SK-N-SH (cell line): ENCODE measurements around the gene WFDC2. TPM values are rescaled to one million over a fixed set of nuclear protein-coding genes. Genes with fewer than 3 reads are reported as not detected.

Experiments used
- CTCF ChIA-PET: fragments of 300-600, 350-600 bp; formaldehyde crosslinking; extraction: SDS; loops from one replicate; lab custom pipeline; 2021; lab: Yijun Ruan, JAX
- POLR2A ChIA-PET: fragments of 350-600 bp; sonication (Branson Sonifier 250); formaldehyde crosslinking; extraction: SDS; loops from one replicate; lab custom pipeline; 2020; ENCODE audit warnings: antibody characterized with exemption, inconsistent platforms; lab: Yijun Ruan, JAX
- DNase-seq: peaks from one replicate; pipeline ENCODE4 v3.0.0; 2012
- H2AFZ ChIP-seq: fragments of 200-600 bp; sonication (generic); 2 replicates; pipeline ENCODE4 v1.8.1; 2016; ENCODE audit warnings: antibody characterized with exemption, mild to moderate bottlenecking, low read depth
- H3F3A ChIP-seq: fragments of 200-600 bp; sonication (generic); replicated peaks from 2 replicates; pipeline ENCODE3; 2016; ENCODE audit warnings: antibody characterized with exemption, mild to moderate bottlenecking; ENCODE audit not compliant: insufficient read depth
- H3K27ac ChIP-seq, 2 experiments: fragments of 200-500 bp in 1 of 2; fragments of 200-600 bp in 1 of 2; sonication (Bioruptor generic) in 1 of 2; sonication (generic), shearing (Covaris generic) in 1 of 2; 2 replicates each; pipeline versions ENCODE4 v1.5.1 to v1.6.1; 2014 to 2016; ENCODE audit warnings: low read depth in 2 of 2, inconsistent platforms in 1 of 2, low read length in 1 of 2, mild to moderate bottlenecking in 1 of 2, mixed read lengths in 1 of 2
- H3K27me3 ChIP-seq: fragments of 200-600 bp; sonication (generic), shearing (Covaris generic); 2 replicates; pipeline ENCODE4 v1.6.1; 2016; ENCODE audit warnings: mixed run types; ENCODE audit not compliant: insufficient read depth
- H3K36me3 ChIP-seq, 2 experiments: fragments of 200-500 bp in 1 of 2; fragments of 200-600 bp in 1 of 2; sonication (Bioruptor generic) in 1 of 2; sonication (generic) in 1 of 2; replicated peaks in 1 of 2; 2 replicates each; pipeline versions ENCODE3 to v1.5.1; 2014 to 2016; ENCODE audit warnings: low read length in 1 of 2, mild to moderate bottlenecking in 1 of 2; ENCODE audit not compliant: insufficient read depth in 2 of 2, control insufficient read depth in 1 of 2
- H3K4me1 ChIP-seq, 2 experiments: fragments of 200-500 bp in 1 of 2; fragments of 200-600 bp in 1 of 2; sonication (Bioruptor generic) in 1 of 2; sonication (generic), shearing (Covaris generic) in 1 of 2; 2 replicates each; pipeline versions ENCODE4 v1.5.1 to v1.6.1; 2014 to 2016; ENCODE audit warnings: low read depth in 1 of 2, low read length in 1 of 2, mixed run types in 1 of 2; ENCODE audit not compliant: insufficient read depth in 2 of 2, control insufficient read depth in 1 of 2
- H3K4me2 ChIP-seq: fragments of 200-600 bp; sonication (generic), shearing (Covaris generic); 2 replicates; pipeline ENCODE4 v1.6.1; 2017; ENCODE audit warnings: mixed run types
- H3K4me3 ChIP-seq, 2 experiments: fragments of 200-500 bp in 1 of 2; fragments of 200-600 bp in 1 of 2; sonication (Bioruptor generic) in 1 of 2; sonication (generic), shearing (Covaris generic) in 1 of 2; 2 replicates each; pipeline versions ENCODE4 v1.5.1 to v1.8.1; 2014 to 2016; ENCODE audit warnings: low read depth in 2 of 2, inconsistent platforms in 1 of 2, low read length in 1 of 2, mild to moderate bottlenecking in 1 of 2, mixed read lengths in 1 of 2, moderate library complexity in 1 of 2
- H3K79me2 ChIP-seq: fragments of 200-600 bp; sonication (generic); 2 replicates; pipeline ENCODE4 v1.8.1; 2017; ENCODE audit warnings: mild to moderate bottlenecking; ENCODE audit not compliant: insufficient read depth
- H3K9ac ChIP-seq: fragments of 200-600 bp; sonication (generic); 2 replicates; pipeline ENCODE4 v1.6.1; 2017; ENCODE audit warnings: mixed run types
- H3K9me2 ChIP-seq: fragments of 200-600 bp; sonication (generic); 2 replicates; pipeline ENCODE4 v1.6.1; 2017; ENCODE audit warnings: mixed run types
- H3K9me3 ChIP-seq: fragments of 200-600 bp; sonication (generic); 2 replicates; pipeline ENCODE4 v1.6.1; 2017; ENCODE audit warnings: mixed run types, mild to moderate bottlenecking, moderate library complexity
- H4K20me1 ChIP-seq: fragments of 200-600 bp; sonication (generic); 2 replicates; pipeline ENCODE4 v1.6.1; 2017; ENCODE audit warnings: mild to moderate bottlenecking, mixed run types; ENCODE audit not compliant: insufficient read depth
- CTCF ChIP-seq: fragments of 200-600 bp; sonication (generic); IDR thresholded peaks from 2 replicates; pipeline ENCODE4 v1.6.1; 2017; ENCODE audit warnings: antibody characterized with exemption, mild to moderate bottlenecking, moderate library complexity
- FOSL2 ChIP-seq: IDR thresholded peaks from 2 replicates; pipeline ENCODE4 v1.4.0; 2012; ENCODE audit warnings: low read depth, mild to moderate bottlenecking, moderate library complexity, borderline replicate concordance
- FOXM1 ChIP-seq: IDR thresholded peaks from 2 replicates; pipeline ENCODE4 v1.4.0; 2012; ENCODE audit warnings: low read depth, mild to moderate bottlenecking
- GABPA ChIP-seq: IDR thresholded peaks from 2 replicates; pipeline ENCODE4 v1.4.0; 2012; ENCODE audit warnings: low read depth, mild to moderate bottlenecking
- NFIC ChIP-seq: IDR thresholded peaks from 2 replicates; pipeline ENCODE4 v1.4.0; 2012; ENCODE audit warnings: borderline replicate concordance
- NRF1 ChIP-seq: IDR thresholded peaks from 2 replicates; pipeline ENCODE4 v1.6.1; 2012; ENCODE audit warnings: low read depth, mild to moderate bottlenecking, low read length
- RAD21 ChIP-seq: IDR thresholded peaks from 2 replicates; pipeline ENCODE4 v1.6.1; 2012; ENCODE audit warnings: mild to moderate bottlenecking, low read length
- SMC3 ChIP-seq: IDR thresholded peaks from 2 replicates; pipeline ENCODE4 v1.6.1; 2012; ENCODE audit warnings: low read depth, low read length, improper control_type of control experiment
- WGBS: methylation state at CpG from one replicate; pipeline ENCODE4 v1.1.6; 2017; ENCODE audit warnings: low lambda C conversion rate; 5-methylcytosine and 5-hydroxymethylcytosine counted together
- polyA plus RNA-seq, 3 experiments: library from polyadenylated mRNA; depleted of rRNA; stranded (reverse); fragments of >200 nt; gene quantifications; 2 replicates each; pipeline ENCODE4 v1.2.3, GENCODE V29; 2012

The WFDC2 gene
- polyA plus RNA-seq, 1 of the 3 experiments (the other 2 are of a cell fraction), result 0.21 TPM

GRCh38 chr20:45452772-45453691 is 16.5 kb upstream of the WFDC2 start:
- POLR2A ChIA-PET, result interaction anchor here (1.1 kb wide), 1 partner anchor 16 kb away, joined by 3 read pairs; no protein-coding TSS in a partner anchor
- no peaks in the 10 kb centered on the region for H3K9me3 ChIP-seq
- peaks cover 17% of the 10 kb centered on the region; the same call in 1 of the 2 replicates for H3K27me3 ChIP-seq
- no peaks in the 10 kb centered on the region for H3K4me1 ChIP-seq
- no peak overlapping the region for H3K9ac ChIP-seq
- no peak overlapping the region for H3K27ac ChIP-seq
- no peaks in the 10 kb centered on the region for H3K9me2 ChIP-seq
- H3K79me2 ChIP-seq, result no peaks in the 10 kb centered on the region
- no peak overlapping the region for H3K4me3 ChIP-seq
- no peaks in the 10 kb centered on the region for H3F3A ChIP-seq
- no peaks in the 10 kb centered on the region for H3K36me3 ChIP-seq
- TF ChIP-seq GABPA (no peak), NFIC (no peak)
- TF ChIP-seq, all 33 proteins: peak for 0
- CTCF ChIA-PET, result interaction anchor here (0.8 to 10.9 kb wide), 12 partner anchors 8 to 409 kb away, joined by 3 to 67 read pairs (median 6); no protein-coding TSS in a partner anchor
- Histone ChIP-seq H3K4me2 (no peak overlapping the region), H2AFZ (no peak overlapping the region), H4K20me1 (no peaks in the 10 kb centered on the region)
- 25% methylated on average over 4 of the region's 4 CpGs for WGBS
- no peak for DNase-seq

GRCh38 chr20:45456632-45457031 is 12.9 kb upstream of the WFDC2 start:
- no peaks in the 10 kb centered on the region for H3K9me2 ChIP-seq
- H3K9me3 ChIP-seq, result no peaks in the 10 kb centered on the region
- H3K79me2 ChIP-seq, result no peaks in the 10 kb centered on the region
- H3K4me3 ChIP-seq, result no peak overlapping the region
- no peaks in the 10 kb centered on the region for H4K20me1 ChIP-seq
- no peak overlapping the region for H3K9ac ChIP-seq
- CTCF ChIA-PET, result interaction anchor here (0.9 to 10.9 kb wide), 3 partner anchors 20 to 314 kb away, joined by 4 to 67 read pairs (median 30); no protein-coding TSS in a partner anchor
- TF ChIP-seq CTCF (peak; percentile 36; the same call in 1 of the 2 replicates), SMC3 (peak; percentile 37; the same call in 1 of the 2 replicates), FOSL2 (no peak), FOXM1 (no peak)
- TF ChIP-seq, all 33 proteins: peak for 2
- no peaks in the 10 kb centered on the region for H3K4me1 ChIP-seq
- no peak overlapping the region for H3K4me2 ChIP-seq
- no peaks in the 10 kb centered on the region for H3F3A ChIP-seq
- no peak overlapping the region for H3K27ac ChIP-seq
- no peak for DNase-seq
- POLR2A ChIA-PET, result no interaction called here
- peaks cover 28% of the 10 kb centered on the region; the same call in 1 of the 2 replicates for H3K27me3 ChIP-seq
- 2% methylated on average over 4 of the region's 6 CpGs for WGBS
- H3K36me3 ChIP-seq, result no peaks in the 10 kb centered on the region
- H2AFZ ChIP-seq, result no peak overlapping the region

- Histone ChIP-seq H3K9me2 (no peaks in the 10 kb centered on the region), H3K4me2 (no peak overlapping the region), H3K36me3 (no peaks in the 10 kb centered on the region), H3K27ac (no peak overlapping the region), H3K27me3 (peaks cover 12% of the 10 kb centered on the region; the same call in 1 of the 2 replicates), H3K4me3 (no peak overlapping the region), H2AFZ (no peak overlapping the region), H3K79me2 (no peaks in the 10 kb centered on the region), H4K20me1 (no peaks in the 10 kb centered on the region), H3K9ac (no peak overlapping the region), H3K9me3 (no peaks in the 10 kb centered on the region), H3K4me1 (no peaks in the 10 kb centered on the region), H3F3A (no peaks in the 10 kb centered on the region)
- peak; percentile 30 for DNase-seq
- CTCF ChIA-PET, result interaction anchor here (0.9 to 10.9 kb wide), 11 partner anchors 10 to 311 kb away, joined by 3 to 67 read pairs (median 4); partner anchors contain the start of gene WFDC2
- WGBS, result 62% methylated on average over 5 of the region's 5 CpGs
- TF ChIP-seq RAD21 (0 out of 2 replicates have a peak, but pooled peaks have one; percentile 5), NRF1 (no peak), CTCF (peak; percentile 38)
- POLR2A ChIA-PET, result no interaction called here
Measured at GRCh38 chr20:45459606-45460005, 9.9 kb upstream of the WFDC2 start.
